HG03025 (cell line): ENCODE measurements around the gene BRF1.
"Not testable (repeated sequence)": the region's sequence is repeated elsewhere in the genome, so short reads cannot be mapped to it uniquely, and the experiment has no call there.

ENCODE experiments used
- ATAC-seq: cut with Tn5 transposase; IDR thresholded peaks from one replicate; pipeline ENCODE4 v1.9.1; 2021; ENCODE audit warnings: mild to moderate bottlenecking, moderate library complexity; ENCODE audit not compliant: unreplicated experiment, low FRiP score

The BRF1 gene

GRCh38 chr14:105292826-105293711 is 7.7 kb downstream of the BRF1 start:
- ATAC-seq, result no peak

DNA sequence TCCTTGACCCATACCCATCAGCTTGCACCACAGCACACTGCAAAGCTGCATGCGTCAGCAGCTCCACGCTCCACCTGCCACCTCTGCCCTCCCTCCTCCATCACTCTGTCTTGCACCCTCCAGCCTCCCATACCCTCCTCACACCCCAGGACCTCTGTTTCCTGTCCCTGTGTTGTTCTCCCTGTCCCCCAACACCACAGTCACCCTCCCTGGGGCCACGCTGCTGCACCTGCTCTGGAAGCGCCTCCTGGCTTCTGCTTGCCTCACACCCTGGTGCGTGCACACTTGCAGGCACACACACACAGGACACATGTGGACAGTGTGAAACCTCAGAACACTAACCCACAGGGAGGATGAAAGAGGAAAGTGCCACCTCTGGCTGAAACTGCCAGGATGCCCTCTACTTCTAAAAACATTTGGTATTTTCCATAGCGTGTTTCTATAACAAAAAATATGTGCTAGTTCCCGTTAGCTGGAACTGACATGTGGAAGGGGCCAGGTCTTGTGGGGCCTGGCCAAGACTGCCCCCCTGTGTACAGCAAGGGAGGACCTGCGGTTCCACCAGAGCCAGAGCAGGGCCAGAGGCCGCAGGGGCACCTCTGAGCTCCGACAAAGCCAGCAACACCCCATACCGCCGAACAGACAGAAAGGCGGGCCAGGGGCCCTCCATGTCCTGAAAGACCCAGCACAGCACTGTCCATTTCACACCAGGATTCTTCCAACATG is 10.0 kb downstream of the BRF1 start:
- no peak for ATAC-seq

DNA sequence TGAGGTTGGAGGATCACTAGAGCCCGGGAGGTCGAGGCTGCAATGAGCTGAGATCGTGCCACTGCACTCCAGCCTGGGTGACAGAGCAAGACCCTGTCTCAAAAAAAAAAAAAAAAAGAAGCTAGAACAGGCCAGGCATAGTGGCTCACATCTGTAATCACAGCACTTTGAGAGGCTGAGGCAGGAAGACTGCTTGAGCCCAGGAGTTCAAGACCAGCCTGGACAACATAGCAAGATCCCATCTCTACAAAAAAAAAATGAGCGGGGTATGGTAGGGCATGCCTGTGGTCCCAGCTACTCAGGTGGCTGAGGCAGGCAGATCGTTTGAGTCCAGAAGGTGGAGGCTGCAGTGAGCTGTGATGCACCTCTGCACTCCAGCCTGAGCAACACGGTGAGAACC is 11.9 kb downstream of the BRF1 start:
- not testable (repeated sequence) for ATAC-seq

- ATAC-seq, result no peak
These were observed 13.3 kb downstream of the BRF1 start for GRCh38 chr14:105287249-105288102.

- ATAC-seq, result no peak
These were observed 14.0 kb downstream of the BRF1 start for GRCh38 chr14:105286759-105287144.

DNA sequence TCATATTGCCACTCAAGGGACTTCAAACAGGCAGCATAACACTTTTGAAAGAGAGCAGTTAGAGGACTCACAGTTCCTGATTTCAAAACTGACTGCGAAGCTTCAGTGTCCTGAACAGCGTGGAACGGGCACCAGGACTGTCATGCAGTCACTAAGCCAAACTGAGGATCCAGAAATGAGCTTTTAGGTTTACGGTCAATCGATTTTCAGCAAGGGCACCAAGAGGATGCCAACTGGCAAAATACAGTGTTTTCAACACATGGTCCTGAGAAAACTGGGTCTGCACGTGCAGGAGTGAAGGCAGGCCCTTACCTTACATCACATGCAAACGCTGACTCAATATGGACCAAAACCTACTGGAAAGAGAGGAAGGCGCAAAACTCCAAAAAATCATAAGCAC is 15.6 kb downstream of the BRF1 start:
- ATAC-seq, result no peak

- no peak for ATAC-seq
These were observed 16.9 kb downstream of the BRF1 start for GRCh38 chr14:105283899-105284298.

DNA sequence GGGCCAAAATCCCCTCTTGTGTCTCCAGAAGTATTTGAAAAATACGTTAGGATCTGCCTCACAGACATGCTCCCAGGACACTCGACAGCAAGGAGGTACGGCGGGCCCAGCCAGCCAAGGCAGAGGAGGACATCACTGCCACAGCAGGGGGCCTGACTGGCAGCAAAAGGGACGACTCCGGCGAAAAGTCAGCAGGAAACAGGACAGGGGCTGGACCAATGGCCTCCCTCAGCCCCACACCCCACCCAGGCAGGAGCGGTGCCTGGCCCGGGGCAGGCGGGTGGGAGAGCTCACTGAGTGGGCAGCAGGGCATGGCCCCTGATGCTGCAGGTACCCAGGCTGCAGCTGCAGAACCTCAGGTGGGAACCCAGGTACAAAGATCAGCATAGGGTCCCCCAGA is 17.8 kb downstream of the BRF1 start:
- ATAC-seq, result no peak

- no peak for ATAC-seq
These were observed 18.6 kb downstream of the BRF1 start for GRCh38 chr14:105282098-105282725.

DNA sequence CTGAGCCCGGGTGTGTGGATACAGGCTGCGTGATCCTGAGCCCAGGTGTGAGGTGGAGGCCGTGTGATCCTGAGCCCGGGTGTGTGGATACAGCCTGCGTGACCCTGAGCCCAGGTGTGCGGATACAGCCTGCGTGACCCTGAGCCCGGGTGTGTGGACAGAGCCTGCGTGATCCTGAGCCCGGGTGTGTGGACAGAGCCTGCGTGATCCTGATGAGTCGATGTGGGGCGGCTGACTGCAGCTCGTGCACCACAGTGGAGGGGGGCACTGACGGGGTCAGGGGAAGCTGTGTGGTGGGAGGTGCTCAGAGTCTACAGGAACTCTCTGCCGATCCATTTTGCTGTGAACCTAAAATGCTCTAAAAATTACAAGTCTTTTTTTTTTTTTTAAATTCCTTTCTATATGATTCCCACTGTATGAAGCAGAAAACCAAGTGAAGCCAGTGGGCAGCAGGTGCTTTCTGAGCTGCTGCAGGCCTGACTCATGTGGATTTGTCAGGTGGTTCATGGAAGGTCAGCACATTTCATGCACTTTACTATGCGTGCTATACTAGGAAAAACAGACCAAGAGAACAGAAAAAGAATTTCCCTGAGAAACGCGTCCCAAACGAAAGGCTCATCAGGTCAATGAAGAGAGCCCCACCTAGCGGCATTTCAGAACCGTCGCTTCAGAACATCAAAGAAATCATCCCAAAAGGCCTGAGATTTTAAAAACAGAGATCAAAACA is 19.3 kb downstream of the BRF1 start:
- ATAC-seq, result no peak

GRCh38 chr14:105280525-105280924 is 20.3 kb downstream of the BRF1 start:
- no peak for ATAC-seq

- no peak for ATAC-seq
These were observed 21.0 kb downstream of the BRF1 start for GRCh38 chr14:105279642-105280361.

DNA sequence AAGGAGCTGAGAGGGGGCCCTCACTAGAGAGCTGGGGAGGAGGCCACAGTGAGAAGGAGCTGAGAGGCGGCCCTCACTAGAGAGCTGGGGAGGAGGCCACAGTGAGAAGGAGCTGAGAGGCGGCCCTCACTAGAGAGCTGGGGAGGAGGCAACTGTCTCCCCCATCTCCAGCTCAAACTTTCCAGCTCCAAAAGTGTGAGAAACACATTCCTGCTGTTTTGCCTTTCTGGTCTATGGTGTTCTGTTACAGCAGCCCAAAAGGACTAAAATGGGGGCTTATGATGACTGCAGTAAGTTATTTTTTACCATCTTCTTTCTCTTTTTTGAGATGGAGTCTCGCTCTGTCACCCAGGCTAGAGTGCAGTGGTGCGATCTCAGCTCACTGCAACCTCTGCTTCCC is 23.4 kb downstream of the BRF1 start:
- ATAC-seq, result not testable (repeated sequence)

- no peak for ATAC-seq
These were observed 25.4 kb downstream of the BRF1 start for GRCh38 chr14:105275267-105275946.

- ATAC-seq, result no peak
These were observed 26.2 kb downstream of the BRF1 start for GRCh38 chr14:105274637-105275036.

DNA sequence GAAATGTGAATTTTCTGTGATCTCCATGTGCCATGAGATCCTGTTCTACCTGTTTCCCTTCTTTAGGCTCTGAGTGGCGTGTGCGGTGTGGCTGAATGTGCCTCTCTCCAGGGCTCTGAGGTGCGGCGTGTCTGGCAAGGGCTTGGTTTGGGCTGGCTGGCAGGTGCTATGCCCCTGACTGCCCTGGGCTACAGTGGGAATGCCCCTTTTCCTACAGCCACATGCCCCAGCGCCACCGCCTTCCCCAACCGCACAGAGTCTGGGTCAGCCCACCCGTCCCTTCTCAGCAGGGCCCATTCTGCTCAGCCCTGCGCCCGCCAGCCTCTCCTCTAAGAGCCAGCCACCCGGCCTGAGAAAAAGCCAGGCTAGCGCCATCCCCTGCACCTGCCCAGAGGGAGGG is 27.7 kb downstream of the BRF1 start:
- no peak for ATAC-seq

- ATAC-seq, result no peak
These were observed 28.2 kb downstream of the BRF1 start for GRCh38 chr14:105272623-105273022.

DNA sequence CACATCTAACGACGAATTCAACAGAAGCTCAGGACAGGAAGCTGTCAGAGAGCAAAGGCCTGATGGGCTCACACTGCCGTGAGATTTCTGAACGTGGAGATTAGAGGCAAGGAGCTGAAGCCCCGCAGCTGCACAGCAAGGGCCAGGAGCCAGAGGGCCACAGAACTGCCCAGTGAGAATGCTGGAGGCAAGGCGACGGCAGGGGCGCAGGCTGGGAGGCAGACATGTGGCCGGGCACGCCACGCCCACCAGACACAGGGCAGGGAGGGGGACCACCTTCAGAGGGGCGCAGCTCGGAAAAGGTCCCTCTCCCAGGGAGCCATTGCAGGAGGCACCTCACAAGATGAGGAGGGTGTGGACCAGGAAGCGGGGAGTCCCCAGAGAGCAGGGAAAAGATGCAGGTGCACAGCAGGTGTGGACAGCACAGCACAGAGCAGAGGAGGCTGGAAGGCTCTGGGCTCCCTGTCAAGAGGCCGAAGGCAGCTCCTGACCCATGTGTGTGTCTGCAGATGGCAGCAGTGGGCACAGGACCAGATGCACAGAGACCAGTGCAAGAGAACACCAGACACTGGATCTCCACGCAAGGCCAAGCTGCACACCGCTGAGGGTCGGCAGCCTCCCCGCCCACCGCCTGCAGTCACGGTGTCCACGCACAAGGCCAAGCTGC is 29.4 kb downstream of the BRF1 start:
- no peak for ATAC-seq
